DMS79 treated with DMSO at 0.1 percent for 48 hours (cell line): ENCODE measurements around the gene OPHN1.
"Not testable (repeated sequence)": the region's sequence is repeated elsewhere in the genome, so short reads cannot be mapped to it uniquely, and the experiment has no call there.

ENCODE experiments used
- DNase-seq: peaks from one replicate; lab custom pipeline; 2025; lab: John Stamatoyannopoulos, UW

OPHN1 gene

DNA sequence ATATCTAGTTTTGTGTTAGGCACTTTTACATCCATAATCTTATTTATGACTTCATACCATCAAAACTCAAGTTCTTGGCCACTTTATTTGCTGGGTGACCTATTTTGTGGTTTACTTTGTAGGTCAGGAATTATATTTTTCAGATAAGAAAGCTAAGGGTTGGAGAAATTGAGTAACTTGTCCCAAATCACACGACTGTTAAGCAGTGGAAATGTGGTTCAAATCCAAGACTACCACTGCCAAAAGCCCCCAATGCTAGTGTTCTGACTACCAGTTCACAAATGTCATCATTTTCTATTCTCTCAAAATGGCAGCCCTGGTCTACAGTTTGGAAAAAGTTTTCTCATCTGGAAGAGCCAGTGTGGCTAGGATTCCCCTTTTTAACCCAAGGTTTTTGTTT is 74.6 kb downstream of the OPHN1 start:
- DNase-seq = no peak

DNA sequence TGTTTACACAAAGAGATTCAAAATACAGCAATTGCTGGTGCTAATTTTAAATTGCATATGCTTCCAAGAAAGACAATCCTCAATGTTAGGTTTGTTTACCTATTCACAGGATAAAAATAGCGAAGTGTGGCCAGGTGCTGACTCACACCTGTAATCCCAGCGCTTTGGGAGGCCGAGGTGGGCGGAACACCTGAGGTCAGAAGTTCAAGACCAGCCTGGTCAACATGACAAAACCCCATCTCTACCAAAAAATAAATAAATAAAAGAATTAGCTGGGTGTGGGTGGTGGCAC is 77.7 kb downstream of the OPHN1 start:
- no peak for DNase-seq

DNA sequence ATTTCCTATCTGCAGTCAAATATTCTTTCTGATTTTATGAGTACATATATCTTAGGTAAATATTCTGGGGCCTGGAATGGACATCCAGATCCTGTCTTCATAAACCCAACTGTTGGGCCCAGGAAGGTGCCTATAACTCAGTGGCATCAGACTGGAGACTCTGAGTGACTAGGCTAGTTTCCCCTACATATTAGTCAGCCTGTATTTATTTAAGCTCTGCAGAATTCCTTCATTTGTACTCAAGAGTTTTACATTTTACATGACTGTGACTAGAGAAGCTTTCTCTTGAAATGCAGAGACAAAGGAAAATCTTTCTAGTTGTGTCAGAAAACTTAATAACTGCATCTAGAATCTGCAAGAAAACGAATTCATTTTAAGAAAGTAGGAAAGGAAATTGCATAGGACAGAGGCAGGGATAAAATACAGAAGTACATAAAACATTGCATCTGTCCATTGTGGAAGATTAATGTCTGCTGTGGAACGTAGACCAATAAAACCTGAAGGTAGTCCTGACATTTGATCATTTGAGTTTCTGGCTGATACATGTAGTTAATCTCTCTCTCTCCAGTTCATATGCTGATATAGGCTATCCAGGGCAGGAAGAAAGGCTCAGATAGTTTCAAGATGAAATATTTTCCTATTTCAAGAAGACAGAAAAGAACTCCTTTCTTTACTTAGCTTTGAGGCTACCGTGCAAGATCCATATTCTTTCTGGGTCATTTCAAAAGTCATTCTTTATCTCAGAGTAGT is 78.2 kb downstream of the OPHN1 start:
- no peak for DNase-seq

DNA sequence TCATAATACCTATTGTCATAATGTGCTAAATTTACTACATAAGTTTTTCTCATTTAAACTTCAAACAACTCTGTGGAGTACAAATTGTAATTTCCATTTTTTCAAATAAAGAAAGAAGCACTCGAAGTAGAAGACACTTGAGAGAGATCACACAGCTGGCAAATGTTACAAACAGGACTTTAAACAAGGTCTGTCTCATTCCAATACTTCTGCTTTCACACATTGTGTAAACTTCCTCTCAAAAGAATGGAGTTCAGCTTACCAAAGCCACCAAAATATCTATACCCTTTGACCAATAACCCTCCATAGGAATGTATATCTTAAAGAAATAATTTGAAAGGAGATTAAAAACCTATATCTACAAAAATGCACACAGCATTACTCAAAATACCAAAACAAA is 88.3 kb downstream of the OPHN1 start:
- DNase-seq = no peak

DNA sequence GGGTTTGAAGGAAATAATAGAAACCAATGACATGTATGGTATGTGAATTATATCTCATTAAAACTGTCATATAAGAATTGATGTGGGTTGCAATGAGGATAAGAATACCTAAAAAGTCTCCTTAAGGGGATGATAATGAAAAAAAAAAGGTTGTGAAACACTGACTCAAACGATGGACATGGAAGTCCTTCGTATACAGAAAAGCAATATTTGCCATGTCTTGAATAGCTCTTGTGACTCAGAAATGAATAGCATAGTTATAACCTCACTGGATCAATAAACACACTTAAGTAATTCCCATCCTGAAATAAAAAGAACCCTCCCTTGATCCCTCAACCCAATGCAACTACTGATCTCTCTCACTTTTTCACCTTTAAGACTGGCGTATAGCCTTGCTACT is 89.7 kb downstream of the OPHN1 start:
- no peak for DNase-seq

DNA sequence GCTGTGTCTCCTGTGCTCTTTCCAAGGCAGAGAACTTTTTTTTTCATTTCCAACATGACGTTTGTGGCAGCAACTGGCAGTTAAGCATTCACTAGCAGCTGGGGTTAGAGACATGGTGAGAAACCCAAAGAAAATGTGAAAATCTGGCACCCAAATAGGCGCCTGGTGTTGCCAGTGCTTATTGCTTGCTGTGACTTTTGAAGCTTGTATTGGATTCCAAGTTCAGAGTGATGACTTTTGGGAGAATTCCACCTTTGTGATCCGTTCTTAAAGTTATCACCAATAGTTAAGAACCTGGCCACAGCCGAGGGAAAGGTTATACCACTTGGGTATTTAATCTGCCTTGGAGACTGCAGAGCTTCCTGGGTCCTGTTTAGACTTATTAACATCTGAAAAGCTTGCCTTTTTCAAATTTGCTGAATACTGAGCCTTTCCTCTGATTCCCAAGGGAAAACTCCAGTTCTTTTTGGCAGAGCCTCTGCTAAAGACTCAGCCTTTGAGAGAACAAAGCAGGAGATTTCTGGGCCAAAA is 101.0 kb downstream of the OPHN1 start:
- DNase-seq = no peak

DNA sequence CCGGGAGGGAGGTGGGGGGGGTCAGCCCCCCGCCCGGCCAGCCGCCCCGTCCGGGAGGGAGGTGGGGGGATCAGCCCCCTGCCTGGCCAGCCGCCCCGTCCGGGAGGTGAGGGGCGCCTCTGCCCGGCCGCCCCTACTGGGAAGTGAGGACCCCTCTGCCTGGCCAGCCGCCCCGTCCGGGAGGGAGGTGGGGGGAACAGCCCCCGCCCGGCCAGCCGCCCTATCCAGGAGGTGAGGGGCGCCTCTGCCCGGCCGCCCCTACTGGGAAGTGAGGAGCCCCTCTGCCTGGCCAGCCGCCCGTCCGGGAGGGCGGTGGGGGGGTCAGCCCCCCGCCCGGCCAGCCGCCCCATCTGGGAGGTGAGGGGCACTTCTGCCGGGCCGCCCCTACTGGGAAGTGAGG is 106.5 kb downstream of the OPHN1 start:
- not testable (repeated sequence) for DNase-seq

DNA sequence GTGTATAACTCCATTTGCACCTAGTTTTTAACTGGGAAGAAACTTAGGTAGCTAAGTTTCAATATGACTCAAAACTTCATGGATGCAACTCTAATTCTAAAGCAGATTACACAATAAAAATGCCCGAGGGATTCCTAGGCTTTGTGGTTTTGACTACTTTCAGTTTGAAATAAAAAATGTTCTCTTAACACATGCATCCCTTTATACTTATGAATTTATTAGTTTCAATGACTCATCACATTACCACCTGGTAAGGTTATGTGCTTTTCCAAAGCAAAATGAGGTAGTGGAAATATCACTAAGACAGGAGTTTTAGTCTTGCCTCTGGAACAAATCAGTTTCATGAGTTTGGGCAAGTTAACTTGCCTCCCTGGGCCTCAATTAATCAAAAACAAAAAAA is 125.5 kb downstream of the OPHN1 start:
- no peak for DNase-seq

DNA sequence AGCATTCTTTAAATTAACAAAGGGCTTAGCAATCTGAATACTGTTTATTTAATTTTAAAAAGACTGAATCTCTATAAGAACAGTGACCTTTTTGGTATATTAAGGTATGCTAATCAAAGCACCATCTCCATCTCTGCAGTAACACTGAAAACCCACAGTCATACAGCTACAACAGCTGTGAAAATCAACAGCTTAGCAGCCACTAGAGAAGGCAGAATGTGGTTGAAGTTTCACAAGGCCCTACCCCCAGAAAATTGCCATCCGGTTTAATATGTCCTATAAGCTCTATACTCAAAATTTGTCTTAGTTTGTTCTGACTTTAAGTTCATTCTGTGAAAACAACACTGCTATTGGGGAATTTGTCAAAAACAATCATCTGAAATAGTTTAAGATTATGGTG is 128.7 kb downstream of the OPHN1 start:
- no peak for DNase-seq

DNA sequence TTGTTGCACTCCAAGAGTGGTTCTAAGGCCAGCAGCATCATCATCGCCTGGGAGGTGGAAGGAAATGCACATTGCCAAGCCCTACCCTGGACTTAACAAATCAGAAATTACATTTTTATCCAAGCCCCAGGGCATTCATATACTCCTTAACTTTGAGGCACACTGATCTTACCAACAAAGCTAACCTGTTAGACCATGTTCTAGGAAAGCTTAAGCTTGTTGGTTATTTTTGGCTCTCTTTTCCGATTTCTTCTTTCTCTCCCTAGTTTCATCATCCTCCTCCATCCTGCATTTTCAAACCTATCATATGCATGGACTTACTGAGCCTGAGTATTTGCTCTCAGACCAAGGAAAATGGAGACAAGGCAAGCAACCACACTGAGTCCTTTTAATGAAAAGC is 133.4 kb downstream of the OPHN1 start:
- no peak for DNase-seq

DNA sequence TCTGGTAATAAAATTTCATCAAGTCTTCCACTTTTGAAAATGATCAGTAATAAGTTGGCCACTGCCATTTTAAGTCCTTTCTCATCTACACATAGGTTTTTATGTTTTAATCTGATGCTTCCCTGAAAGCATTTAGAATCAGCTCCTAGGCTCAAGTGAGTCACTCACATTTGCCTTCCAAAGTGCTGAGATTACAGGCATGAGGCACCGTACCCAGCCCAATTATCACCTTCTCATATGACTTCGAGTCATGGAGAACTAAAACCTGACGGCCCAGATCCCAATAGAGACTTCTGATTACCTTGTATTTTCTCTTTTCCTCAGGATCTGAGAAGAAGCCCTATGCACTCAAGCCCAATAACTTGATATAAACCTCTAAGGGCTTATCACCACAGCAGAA is 140.8 kb downstream of the OPHN1 start:
- no peak for DNase-seq

DNA sequence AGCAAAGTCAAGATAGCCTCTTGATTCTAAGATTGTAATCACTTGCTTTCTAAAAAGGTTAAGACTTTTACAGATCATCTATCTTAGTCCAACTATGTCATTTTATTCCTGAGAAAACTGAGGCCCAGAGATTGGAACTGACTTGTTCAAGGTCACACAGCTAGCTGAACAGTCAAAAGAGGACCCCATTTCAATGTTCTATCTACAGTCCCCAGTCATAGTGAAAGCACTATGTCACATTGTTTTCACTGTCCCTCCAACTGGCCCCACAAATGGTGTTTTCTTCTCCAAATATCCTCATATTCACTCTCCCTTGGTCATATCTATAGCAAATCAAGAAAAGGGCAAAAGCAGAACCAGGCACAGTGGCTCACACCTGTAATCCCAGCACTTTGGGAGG is 145.2 kb downstream of the OPHN1 start:
- DNase-seq = no peak

DNA sequence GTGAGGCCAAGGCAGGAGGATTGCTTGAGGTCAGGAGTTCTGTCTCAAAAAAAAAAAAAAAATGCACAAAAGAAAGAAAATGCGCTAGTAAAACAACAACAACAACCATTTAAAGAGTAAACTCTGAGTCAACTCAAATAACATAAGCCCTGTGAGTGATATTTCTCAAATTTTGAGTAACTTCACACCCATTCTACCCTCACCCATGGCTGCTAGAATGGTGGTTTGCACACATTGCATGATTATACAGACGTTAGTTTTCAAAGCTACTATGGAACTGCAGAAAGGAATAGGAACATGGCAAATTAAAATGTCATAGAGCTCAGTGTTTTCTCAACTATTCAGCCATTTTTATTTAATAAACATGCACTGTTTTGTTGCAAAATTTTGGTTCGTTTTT is 145.9 kb downstream of the OPHN1 start:
- DNase-seq = no peak

DNA sequence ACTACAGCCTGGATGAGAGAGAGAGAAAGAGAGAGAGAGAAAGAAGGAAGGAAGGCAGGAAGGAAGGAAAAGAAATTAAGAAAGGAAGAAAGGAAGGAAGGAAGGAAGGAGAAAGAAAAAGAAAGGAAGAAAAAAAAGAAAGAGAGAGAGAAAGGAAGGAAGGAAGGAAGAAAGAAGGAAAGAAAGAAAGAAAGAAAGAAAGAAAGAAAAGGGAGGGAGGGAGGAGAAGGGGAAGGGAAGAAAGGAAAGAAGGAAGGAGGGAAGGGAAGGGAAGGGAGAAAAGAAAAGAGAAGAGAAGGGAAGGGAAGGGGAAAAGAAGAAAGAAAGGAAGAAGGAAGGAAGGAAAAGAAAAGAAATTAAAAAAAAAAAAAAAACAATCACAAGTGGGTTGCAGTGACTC is 146.3 kb downstream of the OPHN1 start:
- DNase-seq = no peak

DNA sequence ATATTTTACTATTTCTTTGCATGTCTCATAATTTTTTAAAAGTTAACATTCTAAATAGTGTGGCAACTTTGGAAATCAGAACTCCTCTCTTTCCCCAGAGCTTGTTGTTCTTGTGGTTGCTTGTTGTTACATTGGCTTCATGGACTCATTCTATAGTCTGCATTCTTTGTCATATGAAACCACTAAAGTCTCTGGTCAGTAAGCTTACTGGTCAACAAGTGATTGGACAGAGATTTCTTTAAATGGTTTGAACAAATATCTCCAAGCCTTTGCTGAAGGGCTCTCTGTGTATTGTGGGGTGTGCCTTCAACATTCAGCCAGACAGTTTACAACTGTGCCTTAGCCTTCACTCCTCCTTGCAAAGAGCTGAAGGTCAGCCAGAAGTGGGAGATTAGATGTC is 147.2 kb downstream of the OPHN1 start:
- no peak for DNase-seq

DNA sequence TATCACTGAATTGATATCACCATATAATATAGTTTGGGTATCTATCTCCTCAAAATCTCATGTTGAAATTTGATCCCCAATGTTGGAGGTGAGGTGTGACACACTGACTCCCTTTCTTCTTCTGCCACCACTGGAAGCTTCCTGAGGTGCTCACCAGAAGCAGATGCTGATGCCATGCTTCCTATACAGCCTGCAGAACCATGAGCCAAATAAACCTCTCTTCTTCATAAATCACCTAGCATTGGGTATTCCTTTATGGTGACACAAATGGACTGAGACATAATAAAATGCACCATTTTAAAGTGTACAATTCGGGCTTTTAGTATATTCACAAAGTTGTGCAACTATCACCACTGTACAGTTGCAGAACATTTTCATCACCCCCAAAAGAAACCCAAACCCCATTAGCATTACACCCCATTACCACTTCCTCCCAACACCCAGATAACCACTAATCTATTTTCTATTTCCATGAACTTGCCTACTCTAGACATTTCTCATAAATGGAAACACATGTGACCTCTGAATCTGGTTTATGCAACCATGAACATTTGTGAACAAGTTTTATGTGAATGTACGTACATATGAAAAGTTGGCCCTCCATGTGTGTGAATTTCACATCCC is 148.9 kb downstream of the OPHN1 start:
- no peak for DNase-seq

DNA sequence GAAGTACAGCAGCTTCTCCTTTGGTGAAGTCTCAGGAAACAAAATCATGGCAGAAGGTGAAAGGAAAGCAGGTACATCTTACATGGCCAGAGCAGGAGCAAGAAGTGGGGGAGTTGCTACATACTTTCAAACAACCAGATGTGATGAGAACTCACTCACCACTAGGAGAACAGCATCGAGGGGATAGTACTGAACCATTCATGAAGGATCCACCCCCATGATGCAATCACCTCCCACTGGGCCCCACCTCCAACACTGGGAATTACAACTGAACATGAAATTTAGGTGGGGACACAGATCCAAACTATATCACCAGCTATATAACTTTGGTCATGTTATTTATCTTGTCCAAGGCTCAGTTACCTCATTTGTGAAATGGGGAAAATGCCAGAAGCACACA is 159.4 kb downstream of the OPHN1 start:
- no peak for DNase-seq

DNA sequence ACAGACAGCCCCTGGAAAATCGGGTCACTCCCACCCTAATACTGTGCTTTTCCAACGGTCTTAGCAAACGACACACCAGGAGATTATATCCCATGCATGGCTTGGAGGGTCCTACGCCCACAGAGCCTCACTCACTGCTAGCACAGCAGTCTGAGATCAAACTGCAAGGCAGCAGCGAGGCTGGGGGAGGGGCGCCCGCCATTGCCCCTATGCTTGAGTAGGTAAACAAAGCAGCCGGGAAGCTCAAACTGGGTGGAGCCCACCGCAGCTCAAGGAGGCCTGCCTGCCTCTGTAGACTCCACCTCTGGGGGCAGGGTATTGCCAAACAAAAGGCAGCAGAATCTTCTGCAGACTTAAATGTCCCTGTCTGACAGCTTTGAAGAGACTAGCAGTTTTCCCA is 168.5 kb downstream of the OPHN1 start:
- DNase-seq = not testable (repeated sequence)

DNA sequence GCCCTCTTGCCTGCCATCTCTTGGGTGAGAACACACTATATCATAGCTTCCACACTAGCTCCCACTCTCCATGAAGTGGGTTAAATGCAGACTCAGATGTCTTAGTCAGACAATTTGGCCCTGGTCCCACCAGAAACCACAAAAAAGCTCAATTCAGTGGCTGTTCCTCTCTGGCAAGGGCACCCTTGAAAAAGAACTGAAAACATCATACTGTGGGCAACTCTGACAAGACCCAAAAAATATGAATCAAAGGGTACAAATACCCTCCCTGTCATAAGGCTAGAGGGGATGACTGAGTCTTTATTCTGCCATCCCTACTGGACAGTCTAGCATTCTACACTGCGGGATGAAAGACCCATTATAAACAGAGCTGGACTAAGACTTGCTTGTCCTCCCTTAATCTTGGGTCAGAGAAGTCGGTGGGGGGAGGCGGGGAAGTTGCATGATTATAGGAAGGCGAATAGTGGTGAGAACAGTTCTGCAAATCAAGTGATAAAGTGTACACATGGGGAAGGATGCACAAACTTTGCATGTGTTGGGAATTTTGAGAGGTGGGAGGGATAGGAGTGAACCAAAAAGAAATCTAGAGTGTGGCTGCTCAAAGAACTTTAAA is 172.1 kb downstream of the OPHN1 start:
- DNase-seq = no peak

DNA sequence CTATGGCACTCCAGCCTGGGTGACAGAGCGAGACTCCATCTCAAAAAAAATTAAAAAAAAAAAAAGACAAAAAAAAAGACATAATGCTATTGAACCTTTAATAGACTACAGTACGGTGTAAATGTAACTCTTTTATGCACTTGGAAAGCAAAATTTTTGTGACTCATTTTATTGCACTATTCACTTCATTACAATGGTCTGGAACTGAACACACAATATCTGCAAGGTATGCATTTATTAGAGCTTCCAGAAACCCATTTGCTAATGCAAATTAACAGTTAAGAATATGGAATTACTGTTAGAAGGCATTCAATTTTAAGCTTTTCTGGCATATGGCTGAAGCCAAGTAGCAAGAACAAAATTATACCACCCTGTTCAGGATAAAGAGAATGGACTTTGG is 176.3 kb downstream of the OPHN1 start:
- DNase-seq = no peak

DNA sequence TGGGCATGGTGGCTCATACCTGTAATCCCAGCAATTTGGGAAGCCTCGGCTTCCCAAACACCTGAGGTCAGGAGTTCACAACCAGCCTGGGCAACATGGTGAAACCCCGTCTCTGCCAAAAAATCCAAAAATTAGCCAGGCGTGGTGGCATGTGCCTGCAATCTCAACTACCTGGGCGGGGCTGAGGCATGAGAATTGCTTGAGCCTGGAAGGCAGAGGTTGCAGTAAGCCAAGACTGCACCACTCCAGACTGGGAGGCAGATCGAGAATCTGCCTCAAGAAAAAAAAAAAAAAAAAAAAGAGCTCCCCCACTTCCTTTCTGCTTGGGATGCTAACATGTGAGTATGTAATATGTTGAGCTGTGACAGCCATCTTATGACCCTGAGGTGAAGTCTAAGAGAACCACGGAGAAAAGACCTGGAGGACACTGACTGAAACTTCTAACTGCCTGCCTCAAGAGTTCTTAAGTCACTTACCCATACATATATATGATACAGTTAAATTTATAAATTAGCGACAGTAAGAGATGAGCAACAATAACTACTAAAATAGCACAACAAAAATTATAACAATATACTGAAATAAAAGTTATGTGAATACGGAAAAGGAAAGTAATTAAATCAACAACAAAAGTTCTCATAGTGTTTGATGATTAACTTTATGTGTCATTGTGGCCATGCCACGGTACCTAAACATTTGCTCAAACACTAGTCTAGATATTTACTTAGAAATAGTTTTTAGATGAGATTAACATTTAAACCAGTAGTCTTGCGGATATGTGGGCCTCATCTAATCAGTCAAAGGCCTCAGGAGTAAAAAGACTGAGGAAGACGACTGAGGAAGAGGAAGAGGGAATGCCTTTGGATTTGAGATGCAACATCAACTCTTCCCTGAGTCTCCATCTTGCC is 178.3 kb downstream of the OPHN1 start:
- no peak for DNase-seq

DNA sequence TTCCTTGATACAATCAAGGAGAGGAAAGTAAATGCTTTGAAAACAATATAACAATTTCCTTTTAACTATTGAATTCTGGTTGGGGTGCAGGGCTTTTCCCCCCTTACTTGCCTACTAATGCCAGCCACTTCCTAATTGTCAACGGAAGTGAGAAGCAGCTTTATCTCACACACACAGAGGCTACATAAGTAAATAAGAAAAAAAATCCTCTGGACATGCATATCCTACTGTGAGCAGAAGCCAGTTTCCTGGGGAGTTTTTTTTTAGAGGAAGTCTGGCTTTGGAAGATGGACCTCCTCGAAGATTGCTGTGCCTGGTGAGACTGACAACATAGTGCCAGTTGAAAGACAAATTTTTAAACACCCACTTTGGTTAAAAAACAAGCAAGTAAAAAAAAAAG is 180.6 kb downstream of the OPHN1 start:
- DNase-seq = no peak

DNA sequence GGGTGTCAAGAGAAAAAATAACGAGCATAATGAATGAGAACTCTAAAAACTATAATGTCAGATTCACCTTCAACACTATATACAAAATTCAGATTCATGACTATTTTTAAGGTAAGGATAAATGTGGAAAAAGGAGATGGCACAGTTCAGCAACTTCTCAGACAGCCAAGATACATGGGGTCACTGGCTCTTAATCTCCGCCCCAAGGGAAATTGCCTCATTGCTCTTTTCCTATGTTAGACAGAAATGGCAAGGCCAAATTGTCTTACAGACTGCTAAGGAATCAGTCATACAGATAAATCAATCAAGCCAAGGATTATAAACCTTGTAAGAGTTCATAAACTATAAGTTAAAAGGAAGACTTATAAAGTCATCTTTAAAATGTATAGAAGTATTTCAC is 183.4 kb downstream of the OPHN1 start:
- no peak for DNase-seq
